SU-DHL-6 (cell line): ENCODE results near the gene TXNRD1.

Experiments used
- H2AFZ ChIP-seq: fragments of 200-600 bp; sonication (generic); 2 replicates; pipeline ENCODE4 v1.6.1; 2014; ENCODE audit warnings: low read depth, mild to moderate bottlenecking, moderate library complexity, mixed read lengths, antibody characterized with exemption, low read length; ENCODE audit not compliant: severe bottlenecking
- H3F3A ChIP-seq: fragments of 200-600 bp; shearing (Covaris generic); 2 replicates; pipeline ENCODE4 v1.6.0; 2016; ENCODE audit warnings: antibody characterized with exemption, mild to moderate bottlenecking; ENCODE audit not compliant: insufficient read depth
- H3K27ac ChIP-seq: fragments of 200-600 bp; sonication (generic); 2 replicates; pipeline ENCODE4 v1.5.1; 2016; ENCODE audit warnings: low read depth, mild to moderate bottlenecking, low read length, moderate library complexity, mixed read lengths
- H3K27me3 ChIP-seq: fragments of 200-600 bp; sonication (generic), shearing (Covaris generic); 2 replicates; pipeline ENCODE4 v1.6.0; 2014; ENCODE audit warnings: mild to moderate bottlenecking, low read length
- H3K36me3 ChIP-seq: fragments of 200-600 bp; sonication (generic); 2 replicates; pipeline ENCODE4 v1.6.1; 2014; ENCODE audit warnings: mild to moderate bottlenecking, low read length, mixed read lengths
- H3K4me2 ChIP-seq: fragments of 300-600, 200-600 bp; shearing (Covaris generic), sonication (generic); 2 replicates; pipeline ENCODE4 v1.6.0; 2014; ENCODE audit warnings: low read length, low read depth, mild to moderate bottlenecking; ENCODE audit not compliant: poor library complexity, severe bottlenecking
- H3K4me3 ChIP-seq: fragments of 200-600 bp; sonication (generic); 2 replicates; pipeline ENCODE4 v1.5.1; 2014; ENCODE audit warnings: antibody characterized with exemption, low read length, mild to moderate bottlenecking, mixed read lengths; ENCODE audit not compliant: insufficient read depth, poor library complexity, severe bottlenecking
- H3K79me2 ChIP-seq: fragments of 200-600 bp; sonication (generic); 2 replicates; pipeline ENCODE4 v1.6.1; 2014; ENCODE audit warnings: mild to moderate bottlenecking, low read length, moderate library complexity; ENCODE audit not compliant: insufficient read depth
- H3K9ac ChIP-seq: fragments of 200-600 bp; sonication (generic); 2 replicates; pipeline ENCODE4 v1.7.0; 2014; ENCODE audit warnings: mild to moderate bottlenecking, low read length
- H3K9me2 ChIP-seq: fragments of 200-600 bp; sonication (generic); replicated peaks from 2 replicates; pipeline ENCODE4 v1.6.1; 2014; ENCODE audit warnings: low read length; ENCODE audit not compliant: insufficient read depth
- H3K9me3 ChIP-seq: fragments of 200-600 bp; sonication (generic); 2 replicates; pipeline ENCODE4 v1.6.1; 2014; ENCODE audit warnings: low read length, mixed read lengths; ENCODE audit not compliant: insufficient read depth
- H4K20me1 ChIP-seq: fragments of 200-600 bp; sonication (generic); 2 replicates; pipeline ENCODE4 v1.6.1; 2014; ENCODE audit warnings: low read depth, mild to moderate bottlenecking, antibody characterized with exemption, low read length, moderate library complexity, mixed read lengths
- EZH2phosphoT487 ChIP-seq: fragments of 200-600 bp; sonication (generic), shearing (Covaris generic); conservative IDR thresholded peaks from 2 replicates; pipeline ENCODE4 v1.6.1; 2018; ENCODE audit warnings: mild to moderate bottlenecking, antibody characterized with exemption, low read length, moderate library complexity, mixed read lengths
- TF ChIP-seq, protein P1 (sequence below): fragments of 200-600 bp; sonication (generic); IDR thresholded peaks from one replicate; pipeline ENCODE4 v1.5.1; 2017; ENCODE audit warnings: antibody characterized with exemption, mild to moderate bottlenecking, low read length, moderate library complexity; ENCODE audit not compliant: insufficient read depth, poor library complexity, severe bottlenecking

Gene TXNRD1

GRCh38 chr12:104344682-104345081 is 129.1 kb downstream of the TXNRD1 start:
- Histone ChIP-seq H3K9me3 (no peaks in the 10 kb centered on the region), H3K79me2 (no peaks in the 10 kb centered on the region; the same call in 1 of the 2 replicates), H2AFZ (no peak overlapping the region), H3K36me3 (peaks cover 19% of the 10 kb centered on the region), H3F3A (no peaks in the 10 kb centered on the region), H3K9me2 (no peaks in the 10 kb centered on the region), H3K4me3 (no peak overlapping the region), H3K4me2 (no peak overlapping the region), H3K9ac (no peak overlapping the region), H4K20me1 (no peaks in the 10 kb centered on the region; the same call in 1 of the 2 replicates), H3K27ac (no peak overlapping the region), H3K27me3 (no peaks in the 10 kb centered on the region)
- no peak for TF ChIP-seq EZH2phosphoT487
- TF ChIP-seq, protein P1, sequence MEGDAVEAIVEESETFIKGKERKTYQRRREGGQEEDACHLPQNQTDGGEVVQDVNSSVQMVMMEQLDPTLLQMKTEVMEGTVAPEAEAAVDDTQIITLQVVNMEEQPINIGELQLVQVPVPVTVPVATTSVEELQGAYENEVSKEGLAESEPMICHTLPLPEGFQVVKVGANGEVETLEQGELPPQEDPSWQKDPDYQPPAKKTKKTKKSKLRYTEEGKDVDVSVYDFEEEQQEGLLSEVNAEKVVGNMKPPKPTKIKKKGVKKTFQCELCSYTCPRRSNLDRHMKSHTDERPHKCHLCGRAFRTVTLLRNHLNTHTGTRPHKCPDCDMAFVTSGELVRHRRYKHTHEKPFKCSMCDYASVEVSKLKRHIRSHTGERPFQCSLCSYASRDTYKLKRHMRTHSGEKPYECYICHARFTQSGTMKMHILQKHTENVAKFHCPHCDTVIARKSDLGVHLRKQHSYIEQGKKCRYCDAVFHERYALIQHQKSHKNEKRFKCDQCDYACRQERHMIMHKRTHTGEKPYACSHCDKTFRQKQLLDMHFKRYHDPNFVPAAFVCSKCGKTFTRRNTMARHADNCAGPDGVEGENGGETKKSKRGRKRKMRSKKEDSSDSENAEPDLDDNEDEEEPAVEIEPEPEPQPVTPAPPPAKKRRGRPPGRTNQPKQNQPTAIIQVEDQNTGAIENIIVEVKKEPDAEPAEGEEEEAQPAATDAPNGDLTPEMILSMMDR: no peak

- H3K4me3 ChIP-seq: no peak overlapping the region
- no peaks in the 10 kb centered on the region for H3K9me2 ChIP-seq
- H3K36me3 ChIP-seq: peaks cover 19% of the 10 kb centered on the region; the same call in 1 of the 2 replicates
- no peaks in the 10 kb centered on the region; the same call in 1 of the 2 replicates for H4K20me1 ChIP-seq
- H3K9me3 ChIP-seq: no peaks in the 10 kb centered on the region
- H3K79me2 ChIP-seq: no peaks in the 10 kb centered on the region; the same call in 1 of the 2 replicates
- no peak overlapping the region for H2AFZ ChIP-seq
- no peaks in the 10 kb centered on the region for H3F3A ChIP-seq
- TF ChIP-seq, protein P1: no peak
- no peak for TF ChIP-seq EZH2phosphoT487
- H3K27ac ChIP-seq: no peak overlapping the region
- no peak overlapping the region for H3K4me2 ChIP-seq
- H3K9ac ChIP-seq: no peak overlapping the region
- H3K27me3 ChIP-seq: no peaks in the 10 kb centered on the region
These were observed 129.9 kb downstream of the TXNRD1 start for GRCh38 chr12:104345234-104346066.

GRCh38 chr12:104347374-104348075 is 131.9 kb downstream of the TXNRD1 start:
- H3F3A ChIP-seq: no peaks in the 10 kb centered on the region
- H3K9me2 ChIP-seq: no peaks in the 10 kb centered on the region
- H3K4me2 ChIP-seq: no peak overlapping the region
- no peaks in the 10 kb centered on the region; the same call in 1 of the 2 replicates for H4K20me1 ChIP-seq
- no peak overlapping the region for H3K4me3 ChIP-seq
- H2AFZ ChIP-seq: no peak overlapping the region
- H3K79me2 ChIP-seq: no peaks in the 10 kb centered on the region; the same call in 1 of the 2 replicates
- H3K9me3 ChIP-seq: no peaks in the 10 kb centered on the region
- TF ChIP-seq, protein P1: no peak
- no peak for TF ChIP-seq EZH2phosphoT487
- no peaks in the 10 kb centered on the region for H3K27me3 ChIP-seq
- peaks cover 24% of the 10 kb centered on the region; the same call in 1 of the 2 replicates for H3K36me3 ChIP-seq
- H3K27ac ChIP-seq: no peak overlapping the region
- H3K9ac ChIP-seq: no peak overlapping the region
